Transverse colon (tissue), 3 donors: ENCODE data around the gene KIAA1755.

ENCODE experiments used
- POLR2A ChIP-seq: fragments of 450-650 bp; IDR thresholded peaks from one replicate; pipeline ENCODE4 v1.6.1; 2016; ENCODE audit warnings: antibody characterized with exemption, mild to moderate bottlenecking, moderate library complexity
- TF ChIP-seq, protein P1 (sequence below), 5 experiments: fragments of 200-600 bp in 3 of 5; fragments of 450-650 bp in 2 of 5; sonication (generic) in 3 of 5; IDR thresholded peaks; 1 replicate in 2 of 5; 2 replicates in 3 of 5; pipeline ENCODE4 v1.5.1; 2016 to 2017; ENCODE audit warnings: antibody characterized with exemption in 5 of 5, inconsistent platforms in 3 of 5, mild to moderate bottlenecking in 2 of 5, moderate library complexity in 1 of 5

DNA sequence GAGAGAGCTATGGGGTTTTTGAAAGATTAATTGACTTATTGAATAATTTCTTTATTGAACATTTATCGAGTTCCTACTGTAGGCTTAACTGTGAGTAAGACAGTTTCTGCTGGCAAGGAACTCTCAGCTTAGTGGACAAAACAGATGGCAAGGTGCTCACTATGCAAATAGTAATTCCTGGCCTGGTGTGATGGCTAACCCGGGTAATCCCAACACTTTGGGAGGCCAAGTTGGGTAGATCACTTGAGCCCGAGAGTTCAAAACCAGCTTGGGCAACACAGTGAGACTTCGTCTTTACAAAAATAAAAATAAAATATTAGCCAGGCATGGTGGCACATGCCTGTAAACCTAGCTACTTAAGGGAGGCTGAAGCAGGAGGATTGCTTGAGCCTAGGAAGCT, 82.0 kb downstream of the KIAA1755 start:
- TF ChIP-seq POLR2A: no peak
- TF ChIP-seq, protein P1, sequence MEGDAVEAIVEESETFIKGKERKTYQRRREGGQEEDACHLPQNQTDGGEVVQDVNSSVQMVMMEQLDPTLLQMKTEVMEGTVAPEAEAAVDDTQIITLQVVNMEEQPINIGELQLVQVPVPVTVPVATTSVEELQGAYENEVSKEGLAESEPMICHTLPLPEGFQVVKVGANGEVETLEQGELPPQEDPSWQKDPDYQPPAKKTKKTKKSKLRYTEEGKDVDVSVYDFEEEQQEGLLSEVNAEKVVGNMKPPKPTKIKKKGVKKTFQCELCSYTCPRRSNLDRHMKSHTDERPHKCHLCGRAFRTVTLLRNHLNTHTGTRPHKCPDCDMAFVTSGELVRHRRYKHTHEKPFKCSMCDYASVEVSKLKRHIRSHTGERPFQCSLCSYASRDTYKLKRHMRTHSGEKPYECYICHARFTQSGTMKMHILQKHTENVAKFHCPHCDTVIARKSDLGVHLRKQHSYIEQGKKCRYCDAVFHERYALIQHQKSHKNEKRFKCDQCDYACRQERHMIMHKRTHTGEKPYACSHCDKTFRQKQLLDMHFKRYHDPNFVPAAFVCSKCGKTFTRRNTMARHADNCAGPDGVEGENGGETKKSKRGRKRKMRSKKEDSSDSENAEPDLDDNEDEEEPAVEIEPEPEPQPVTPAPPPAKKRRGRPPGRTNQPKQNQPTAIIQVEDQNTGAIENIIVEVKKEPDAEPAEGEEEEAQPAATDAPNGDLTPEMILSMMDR (IDR thresholded peaks at IDR 0.05): no peak
